Endothelial cell of umbilical vein (primary cell): ENCODE results near the gene KIN. TPM values are rescaled to one million over a fixed set of nuclear protein-coding genes. Genes with fewer than 3 reads are reported as not detected.

Source experiments
- BruUV-seq: library from RNA; stranded (reverse); fragments of 400-500 nt; replicated peaks from 2 replicates; lab custom pipeline; 2021; lab: Mats Ljungman, UMichigan
- CTCF ChIA-PET: fragments of 300-600, 350-600 bp; sonication (Branson Sonifier 250); formaldehyde crosslinking; loops from one replicate; lab custom pipeline; 2021; ENCODE audit warnings: antibody characterized with exemption, inconsistent platforms; lab: Charles Lee
- POLR2A ChIA-PET: fragments of 300-600, 350-600 bp; sonication (Branson Sonifier 250); formaldehyde crosslinking; loops from one replicate; lab custom pipeline; 2021; ENCODE audit warnings: antibody characterized with exemption, inconsistent platforms; lab: Charles Lee
- DNase-seq: peaks from one replicate; pipeline ENCODE4 v3.0.0-alpha.2; 2011; ENCODE audit warnings: low read depth, low spot score
- FAIRE-seq: peaks from 2 replicates; lab custom pipeline; 2011; peaks lifted over from hg19 to GRCh38; lab: Jason Lieb, UNC
- H2AFZ ChIP-seq: 2 replicates; pipeline ENCODE4 v1.6.0; 2012; ENCODE audit warnings: low read depth, low read length, control low read depth, inconsistent platforms
- H3K27ac ChIP-seq: 2 replicates; pipeline ENCODE4 v1.5.1; 2011; ENCODE audit warnings: low read depth, mild to moderate bottlenecking, control low read depth, low read length, moderate library complexity; ENCODE audit not compliant: insufficient read depth
- H3K27me3 ChIP-seq, 2 experiments: 2 replicates each; pipeline versions ENCODE4 v1.6.0 to v1.6.1; 2011; ENCODE audit warnings: low read length in 2 of 2, mixed read lengths in 1 of 2; ENCODE audit not compliant: control insufficient read depth in 2 of 2, insufficient read depth in 2 of 2
- H3K36me3 ChIP-seq, 2 experiments: 2 replicates in 1 of 2; 3 replicates in 1 of 2; pipeline ENCODE4 v1.5.1; 2011; ENCODE audit warnings: low read length in 2 of 2, mild to moderate bottlenecking in 1 of 2, moderate library complexity in 1 of 2; ENCODE audit not compliant: control insufficient read depth in 2 of 2, insufficient read depth in 2 of 2; ENCODE audit errors: extremely low read depth in 1 of 2
- H3K4me1 ChIP-seq: 3 replicates; pipeline ENCODE4 v1.5.1; 2011; ENCODE audit warnings: mild to moderate bottlenecking, low read length; ENCODE audit not compliant: control insufficient read depth, insufficient read depth; ENCODE audit errors: extremely low read depth
- H3K4me2 ChIP-seq: 2 replicates; pipeline ENCODE4 v1.6.1; 2011; ENCODE audit warnings: low read length, control low read depth, mixed read lengths; ENCODE audit not compliant: insufficient read depth
- H3K4me3 ChIP-seq, 3 experiments: fragments of 200-600 bp in 1 of 3; sonication (generic), shearing (Covaris generic) in 1 of 3; replicated peaks in 1 of 3; 2 replicates each; pipeline ENCODE4 v1.5.1; 2011 to 2016; ENCODE audit warnings: control low read depth in 3 of 3, low read length in 3 of 3, mild to moderate bottlenecking in 2 of 3, inconsistent platforms in 1 of 3, low read depth in 1 of 3, moderate library complexity in 1 of 3; ENCODE audit not compliant: insufficient read depth in 1 of 3
- H3K79me2 ChIP-seq: 2 replicates; pipeline ENCODE4 v1.6.0; 2012; ENCODE audit warnings: low read length, inconsistent platforms; ENCODE audit not compliant: control insufficient read depth, insufficient read depth
- H3K9ac ChIP-seq: replicated peaks from 2 replicates; pipeline ENCODE3; 2011; ENCODE audit warnings: low read length, control low read depth; ENCODE audit not compliant: insufficient read depth; ENCODE audit errors: extremely low read depth
- H3K9me1 ChIP-seq: replicated peaks from 3 replicates; pipeline ENCODE4 v1.6.0; 2011; ENCODE audit warnings: mild to moderate bottlenecking, low read length; ENCODE audit not compliant: control insufficient read depth, insufficient read depth; ENCODE audit errors: extremely low read depth
- H3K9me3 ChIP-seq: replicated peaks from 2 replicates; pipeline ENCODE4 v1.5.1; 2012; ENCODE audit warnings: low read length, inconsistent platforms; ENCODE audit not compliant: control insufficient read depth, insufficient read depth
- H4K20me1 ChIP-seq: replicated peaks from 2 replicates; pipeline ENCODE3; 2011; ENCODE audit warnings: mild to moderate bottlenecking, low read length; ENCODE audit not compliant: control insufficient read depth, insufficient read depth; ENCODE audit errors: extremely low read depth
- CTCF ChIP-seq, 2 donors: IDR thresholded peaks; 1 replicate in 1 of 2; 2 replicates in 1 of 2; pipeline ENCODE4 v1.5.1; 2011; ENCODE audit warnings: low read length in 2 of 2, mild to moderate bottlenecking in 2 of 2, moderate library complexity in 2 of 2, control low read depth in 1 of 2, inconsistent platforms in 1 of 2, low read depth in 1 of 2; ENCODE audit not compliant: insufficient read depth in 1 of 2; ENCODE audit errors: extremely low read depth in 1 of 2
- EZH2 ChIP-seq: IDR thresholded peaks from 2 replicates; pipeline ENCODE4 v1.6.1; 2012; ENCODE audit warnings: borderline replicate concordance, low read depth, mild to moderate bottlenecking, moderate library complexity, low read length, inconsistent platforms; ENCODE audit not compliant: severe bottlenecking
- FOS ChIP-seq: IDR thresholded peaks from 2 replicates; pipeline ENCODE4 v1.6.1; 2011; ENCODE audit warnings: mild to moderate bottlenecking, low read length, moderate library complexity, borderline replicate concordance; ENCODE audit not compliant: insufficient read depth
- GATA2 ChIP-seq: IDR thresholded peaks from 2 replicates; pipeline ENCODE4 v1.7.0; 2011; ENCODE audit warnings: low read depth, mild to moderate bottlenecking, moderate library complexity, mixed read lengths, low read length; ENCODE audit not compliant: insufficient read length, insufficient read depth
- JUN ChIP-seq: IDR thresholded peaks from 2 replicates; pipeline ENCODE4 v1.6.1; 2011; ENCODE audit warnings: borderline replicate concordance, low read depth; ENCODE audit not compliant: insufficient read length, insufficient read depth
- MAX ChIP-seq: IDR thresholded peaks from 2 replicates; pipeline ENCODE4 v1.6.1; 2011; ENCODE audit not compliant: insufficient read depth, insufficient read length
- MYC ChIP-seq: IDR thresholded peaks from one replicate; pipeline ENCODE4 v1.6.1; 2011; ENCODE audit warnings: mild to moderate bottlenecking, low read depth, low read length
- POLR2A ChIP-seq: IDR thresholded peaks from 2 replicates; pipeline ENCODE4 v1.6.1; 2012; ENCODE audit warnings: low read depth, mild to moderate bottlenecking, control low read depth, low read length
- POLR2AphosphoS5 ChIP-seq: IDR thresholded peaks from 2 replicates; pipeline ENCODE4 v1.6.1; 2012; ENCODE audit warnings: low read depth, mild to moderate bottlenecking, control low read depth, low read length, moderate library complexity; ENCODE audit not compliant: insufficient read depth
- dilution Hi-C: fragments of 300-500 bp; cut with MboI; formaldehyde crosslinking; loops from one replicate; pipeline ENCODE4 v1.15.0; 2019; ENCODE audit warnings: low sequenced_read_pairs; ENCODE audit not compliant: extremely low pct_ligation_motif_present
- intact Hi-C: fragments of 100-400 bp; cut with micrococcal nuclease; formaldehyde crosslinking; loops from one replicate; pipeline ENCODE4 v1.10.0; 2022
- polyA plus RNA-seq, 4 experiments: library from polyadenylated mRNA; depleted of rRNA in 3 of 4; stranded (reverse) in 3 of 4; unstranded in 1 of 4; fragments of >200 nt; gene quantifications; 2 replicates each; pipeline versions ENCODE4 v1.2.1 to v1.2.3, GENCODE V29; 2011 to 2012; ENCODE audit warnings: missing spikeins in 1 of 4
- total RNA-seq: library from RNA; stranded (reverse); gene quantifications from 2 replicates; pipeline ENCODE4 v1.2.3, GENCODE V29; 2021

The KIN gene
- total and polyA plus RNA-seq, 2 donors (not counting 3 experiments of a cell fraction or from before 2014, with no cell fraction given), result 2.6 to 14.4 TPM

- Histone ChIP-seq H3K9me1 (no peaks in the 10 kb centered on the region), H2AFZ (peak within 1 kb of the TSS; percentile 89), H3K36me3 (no peaks in the 10 kb centered on the region), H3K9ac (peak within 1 kb of the TSS; percentile 72), H3K27ac (peak within 1 kb of the TSS; percentile 6), H3K4me3 (peak within 1 kb of the TSS; percentile 70 to 99 (median 83)), H3K4me1 (peaks cover 4% of the 10 kb centered on the region), H4K20me1 (no peaks in the 10 kb centered on the region), H3K4me2 (peak within 1 kb of the TSS; percentile 96), H3K79me2 (peaks cover 16% of the 10 kb centered on the region), H3K9me3 (no peaks in the 10 kb centered on the region), H3K27me3 (peaks cover 5 to 7% of the 10 kb centered on the region in 2 experiments)
- CTCF ChIA-PET, result interaction anchor here (0.9 to 2.9 kb wide), 10 partner anchors 9 to 1391 kb away, joined by 3 to 19 read pairs (median 6); partner anchors contain the start of genes ATP5F1C and KIN
- DNase-seq (peak; percentile 85), FAIRE-seq (peak; percentile 92)
- intact Hi-C loops, result loop anchor here (1.0 to 5.0 kb wide), 2 partner anchors 30 to 234 kb away; partner anchors contain the start of genes ATP5F1C and GATA3
- BruUV-seq, result no TSS peak
- dilution Hi-C loops, result no loop called here
- TF ChIP-seq POLR2AphosphoS5, result peak; percentile 90
- no peak for TF ChIP-seq FOS
- TF ChIP-seq CTCF (IDR thresholded peaks at IDR 0.05; ENCODE audit: extremely low read depth in 1 of 2, insufficient read depth in 1 of 2, low read depth in 1 of 2, low read length in 2 of 2), result no peak
- TF ChIP-seq POLR2A, result peak; percentile 77
- peak; percentile 7 for TF ChIP-seq MAX
- TF ChIP-seq MYC, result no peak
- no peak for TF ChIP-seq JUN
- no peak for TF ChIP-seq GATA2
- no peak for TF ChIP-seq EZH2
- POLR2A ChIA-PET, result interaction anchor here (0.6 to 1.5 kb wide), 3 partner anchors 20 to 177 kb away, joined by 4 to 9 read pairs (median 5); partner anchors contain the start of genes ATP5F1C and KIN
Observed at GRCh38 chr10:7818295-7819120, 30.7 kb upstream of the KIN start, which contains the start of gene TAF3. Gene TAF3 (plus strand): TSS chr10:7818505. CDS start chr10:7818710, 205 bp downstream.
